IMR-90 (cell line): ENCODE measurements around the gene FCRLA. TPM values are rescaled to one million over a fixed set of nuclear protein-coding genes. Genes with fewer than 3 reads are reported as not detected.

Experiments used
- ATAC-seq: fragments of 200-7000 bp; cut with Tn5 transposase; 2 replicates; pipeline ENCODE4 v1.9.1; 2020; ENCODE audit warnings: low read depth, mild to moderate bottlenecking, moderate library complexity
- BruUV-seq: library from RNA; stranded (reverse); fragments of 400-500 nt; replicated peaks from 2 replicates; lab custom pipeline; 2021; lab: Mats Ljungman, UMichigan
- CTCF ChIA-PET: fragments of 300-600 bp; formaldehyde crosslinking; extraction: SDS; loops from one replicate; lab custom pipeline; 2021; ENCODE audit warnings: antibody characterized with exemption; lab: Yijun Ruan, JAX
- POLR2A ChIA-PET: fragments of 300-600 bp; sonication (Branson Sonifier 250); formaldehyde crosslinking; loops from one replicate; lab custom pipeline; 2022; ENCODE audit warnings: antibody characterized with exemption; ENCODE audit not compliant: unreplicated experiment; lab: Charles Lee
- DNase-seq: peaks from one replicate; pipeline ENCODE4 v3.0.0; 2013
- H2AFZ ChIP-seq: replicated peaks from 2 replicates; pipeline ENCODE3; 2013; ENCODE audit warnings: low read length, mild to moderate bottlenecking; ENCODE audit not compliant: poor library complexity
- H2AK5ac ChIP-seq: 2 replicates; pipeline ENCODE4 v1.6.1; 2013; ENCODE audit warnings: low read depth, low read length, inconsistent platforms
- H2AK9ac ChIP-seq: replicated peaks from 2 replicates; pipeline ENCODE3; 2013; ENCODE audit warnings: mild to moderate bottlenecking, low read depth, low read length, moderate library complexity; ENCODE audit not compliant: poor library complexity
- H2BK120ac ChIP-seq: 2 replicates; pipeline ENCODE4 v1.6.1; 2013; ENCODE audit warnings: low read depth, low read length, inconsistent platforms
- H2BK15ac ChIP-seq: 3 replicates; pipeline ENCODE4 v1.6.1; 2013; ENCODE audit warnings: low read depth, low read length, inconsistent platforms
- H2BK20ac ChIP-seq: 2 replicates; pipeline ENCODE4 v1.6.1; 2013; ENCODE audit warnings: low read depth, mild to moderate bottlenecking, inconsistent platforms, low read length, moderate library complexity
- H2BK5ac ChIP-seq: 2 replicates; pipeline ENCODE4 v1.6.1; 2013; ENCODE audit warnings: mild to moderate bottlenecking, low read depth, low read length, inconsistent platforms; ENCODE audit not compliant: poor library complexity, severe bottlenecking
- H3K14ac ChIP-seq: replicated peaks from 2 replicates; pipeline ENCODE4 v1.6.1; 2013; ENCODE audit warnings: low read depth, low read length, inconsistent platforms
- H3K18ac ChIP-seq: 2 replicates; pipeline ENCODE4 v1.6.1; 2013; ENCODE audit warnings: low read depth, low read length, control low read depth
- H3K23ac ChIP-seq: 2 replicates; pipeline ENCODE4 v1.6.1; 2013; ENCODE audit warnings: low read depth, low read length, inconsistent platforms
- H3K27ac ChIP-seq: 2 replicates; pipeline ENCODE4 v1.5.1; 2013; ENCODE audit warnings: mild to moderate bottlenecking, control low read depth, low read length; ENCODE audit not compliant: insufficient read depth
- H3K27me3 ChIP-seq: 2 replicates; pipeline ENCODE4 v1.6.1; 2013; ENCODE audit warnings: low read length; ENCODE audit not compliant: control insufficient read depth, insufficient read depth
- H3K36me3 ChIP-seq: 2 replicates; pipeline ENCODE4 v1.6.1; 2013; ENCODE audit warnings: low read length, mixed read lengths; ENCODE audit not compliant: control insufficient read depth, insufficient read depth
- H3K4ac ChIP-seq: 2 replicates; pipeline ENCODE4 v1.6.1; 2013; ENCODE audit warnings: low read depth, low read length, inconsistent platforms
- H3K4me1 ChIP-seq: 2 replicates; pipeline ENCODE4 v1.6.1; 2013; ENCODE audit warnings: low read length, mixed read lengths; ENCODE audit not compliant: control insufficient read depth, insufficient read depth
- H3K4me2 ChIP-seq: 2 replicates; pipeline ENCODE4 v1.6.1; 2013; ENCODE audit warnings: low read depth, mild to moderate bottlenecking, control low read depth, low read length, moderate library complexity
- H3K4me3 ChIP-seq: 2 replicates; pipeline ENCODE4 v1.5.1; 2013; ENCODE audit warnings: low read depth, mild to moderate bottlenecking, control low read depth, low read length, moderate library complexity; ENCODE audit not compliant: insufficient read depth
- H3K56ac ChIP-seq: 2 replicates; pipeline ENCODE4 v1.6.1; 2013; ENCODE audit warnings: low read length, inconsistent platforms; ENCODE audit not compliant: insufficient read depth; ENCODE audit errors: extremely low read depth
- H3K79me1 ChIP-seq, 2 experiments: 2 replicates each; pipeline ENCODE4 v1.6.1; 2013; ENCODE audit warnings: low read length in 2 of 2, inconsistent platforms in 1 of 2, low read depth in 1 of 2
- H3K9ac ChIP-seq: 2 replicates; pipeline ENCODE4 v1.6.1; 2013; ENCODE audit warnings: low read depth, low read length, control low read depth
- H3K9me1 ChIP-seq: 2 replicates; pipeline ENCODE4 v1.6.1; 2013; ENCODE audit warnings: low read length, inconsistent platforms; ENCODE audit not compliant: insufficient read depth
- H3K9me3 ChIP-seq: 2 replicates; pipeline ENCODE4 v1.6.1; 2013; ENCODE audit warnings: low read length; ENCODE audit not compliant: control insufficient read depth, insufficient read depth
- H4K20me1 ChIP-seq: 2 replicates; pipeline ENCODE4 v1.6.1; 2013; ENCODE audit warnings: low read length, inconsistent platforms; ENCODE audit not compliant: insufficient read depth
- H4K5ac ChIP-seq: 2 replicates; pipeline ENCODE4 v1.6.1; 2013; ENCODE audit warnings: mild to moderate bottlenecking, low read depth, low read length, control low read depth
- H4K8ac ChIP-seq, 2 experiments: 2 replicates each; pipeline ENCODE4 v1.6.1; 2013; ENCODE audit warnings: low read depth in 2 of 2, low read length in 2 of 2, control low read depth in 1 of 2, inconsistent platforms in 1 of 2
- H4K91ac ChIP-seq: 2 replicates; pipeline ENCODE4 v1.6.1; 2013; ENCODE audit warnings: low read depth, low read length, inconsistent platforms; ENCODE audit not compliant: insufficient read depth
- CHD1 ChIP-seq: IDR thresholded peaks from 2 replicates; pipeline ENCODE4 v1.6.1; 2012; ENCODE audit warnings: low read depth, low read length, improper control_type of control experiment
- WGBS, 2 experiments: methylation state at CpG; one replicate each; pipeline versions ENCODE4 v1.1.5 to v1.1.7; 2013; ENCODE audit warnings: missing lambda C conversion rate in 2 of 2; ENCODE audit not compliant: insufficient read length in 1 of 2; ENCODE audit errors: extremely low coverage in 2 of 2; 5-methylcytosine and 5-hydroxymethylcytosine counted together
- dilution Hi-C: fragments of 300-500 bp; cut with HindIII; formaldehyde crosslinking; loops from one replicate; pipeline ENCODE4 v1.14.3; 2018; ENCODE audit warnings: low sequenced_read_pairs; ENCODE audit not compliant: unreplicated experiment
- in situ Hi-C: fragments of 300-500 bp; cut with MboI; formaldehyde crosslinking; loops from 3 replicates; pipeline ENCODE4 v1.14.3; 2019; ENCODE audit warnings: low sequenced_read_pairs, inconsistent platforms, mixed read lengths
- intact Hi-C: fragments of 100-400 bp; cut with micrococcal nuclease; formaldehyde crosslinking; loops from 2 replicates; pipeline ENCODE4 v1.10.0; 2022
- polyA plus RNA-seq, 3 experiments: library from polyadenylated mRNA; depleted of rRNA; stranded (reverse); fragments of >200 nt; gene quantifications; 2 replicates each; pipeline ENCODE4 v1.2.3, GENCODE V29; 2012; ENCODE audit warnings: low replicate concordance in 1 of 3
- total RNA-seq: library from RNA; depleted of rRNA; stranded (reverse); fragments of >200 nt; gene quantifications from 2 replicates; pipeline ENCODE4 v1.2.3, GENCODE V29; 2012
- TF ChIP-seq, protein P1 (sequence below): conservative IDR thresholded peaks from 2 replicates; pipeline ENCODE4 v1.5.1; 2012; ENCODE audit warnings: mild to moderate bottlenecking, low read depth, low read length, improper control_type of control experiment
- TF ChIP-seq, protein P2 (sequence below): fragments of 150-350 bp; IDR thresholded peaks from 2 replicates; pipeline ENCODE4 v1.6.1; 2016; ENCODE audit warnings: low read depth, mild to moderate bottlenecking, low read length, moderate library complexity, borderline replicate concordance

The FCRLA gene
- total and polyA plus RNA-seq, 2 of the 4 experiments (the other 2 are of a cell fraction) = 0.36 TPM

DNA sequence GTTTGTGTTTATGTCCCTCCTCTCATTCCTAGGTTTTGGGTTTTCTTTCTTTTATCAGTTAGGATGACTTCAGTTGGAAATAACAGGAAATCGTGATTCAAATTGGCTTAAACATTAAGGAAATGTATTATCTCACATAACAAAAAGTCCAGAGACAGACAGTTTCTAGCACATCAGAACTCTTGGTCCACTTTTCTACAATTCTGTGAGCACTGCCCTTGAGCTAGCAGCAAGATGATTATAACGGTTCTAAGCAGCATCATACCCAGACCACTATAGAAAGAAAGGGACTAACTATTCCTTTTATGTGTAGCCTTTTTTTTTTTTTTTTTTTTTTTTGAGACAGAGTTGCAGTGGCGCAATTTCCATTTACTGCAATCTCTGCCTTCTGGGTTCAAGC is 25.1 kb upstream of the FCRLA start:
- H2BK5ac ChIP-seq = no peak overlapping the region
- no peak overlapping the region for H2BK20ac ChIP-seq
- no peak overlapping the region for H4K8ac ChIP-seq
- no peaks in the 10 kb centered on the region for H3K9me3 ChIP-seq
- H3K14ac ChIP-seq = no peak overlapping the region
- H3K4me1 ChIP-seq = no peaks in the 10 kb centered on the region
- no TSS peak for BruUV-seq
- no peak overlapping the region for H3K56ac ChIP-seq
- WGBS, 2 experiments = no CpG with 5 or more reads among the region's 3 CpGs
- in situ Hi-C loops = no loop called here
- no peak overlapping the region for H2BK15ac ChIP-seq
- H3K4me2 ChIP-seq = no peak overlapping the region
- no peaks in the 10 kb centered on the region for H4K20me1 ChIP-seq
- H3K27ac ChIP-seq = no peak overlapping the region
- DNase-seq (no peak), ATAC-seq (no peak)
- H3K4me3 ChIP-seq = no peak overlapping the region
- H4K5ac ChIP-seq = no peak overlapping the region
- H2BK120ac ChIP-seq = no peak overlapping the region
- ChIA-PET CTCF (interaction anchor here (1.2 kb wide), 1 partner anchor 30 kb away, joined by 7 read pairs; no protein-coding TSS in a partner anchor), POLR2A (no interaction called here)
- H3K36me3 ChIP-seq = no peaks in the 10 kb centered on the region
- no peak overlapping the region for H2AFZ ChIP-seq
- H3K27me3 ChIP-seq = peaks cover 10% of the 10 kb centered on the region
- no peak overlapping the region for H3K4ac ChIP-seq
- intact Hi-C loops = no loop called here
- TF ChIP-seq, protein P1, sequence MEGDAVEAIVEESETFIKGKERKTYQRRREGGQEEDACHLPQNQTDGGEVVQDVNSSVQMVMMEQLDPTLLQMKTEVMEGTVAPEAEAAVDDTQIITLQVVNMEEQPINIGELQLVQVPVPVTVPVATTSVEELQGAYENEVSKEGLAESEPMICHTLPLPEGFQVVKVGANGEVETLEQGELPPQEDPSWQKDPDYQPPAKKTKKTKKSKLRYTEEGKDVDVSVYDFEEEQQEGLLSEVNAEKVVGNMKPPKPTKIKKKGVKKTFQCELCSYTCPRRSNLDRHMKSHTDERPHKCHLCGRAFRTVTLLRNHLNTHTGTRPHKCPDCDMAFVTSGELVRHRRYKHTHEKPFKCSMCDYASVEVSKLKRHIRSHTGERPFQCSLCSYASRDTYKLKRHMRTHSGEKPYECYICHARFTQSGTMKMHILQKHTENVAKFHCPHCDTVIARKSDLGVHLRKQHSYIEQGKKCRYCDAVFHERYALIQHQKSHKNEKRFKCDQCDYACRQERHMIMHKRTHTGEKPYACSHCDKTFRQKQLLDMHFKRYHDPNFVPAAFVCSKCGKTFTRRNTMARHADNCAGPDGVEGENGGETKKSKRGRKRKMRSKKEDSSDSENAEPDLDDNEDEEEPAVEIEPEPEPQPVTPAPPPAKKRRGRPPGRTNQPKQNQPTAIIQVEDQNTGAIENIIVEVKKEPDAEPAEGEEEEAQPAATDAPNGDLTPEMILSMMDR = no peak
- TF ChIP-seq, protein P2, sequence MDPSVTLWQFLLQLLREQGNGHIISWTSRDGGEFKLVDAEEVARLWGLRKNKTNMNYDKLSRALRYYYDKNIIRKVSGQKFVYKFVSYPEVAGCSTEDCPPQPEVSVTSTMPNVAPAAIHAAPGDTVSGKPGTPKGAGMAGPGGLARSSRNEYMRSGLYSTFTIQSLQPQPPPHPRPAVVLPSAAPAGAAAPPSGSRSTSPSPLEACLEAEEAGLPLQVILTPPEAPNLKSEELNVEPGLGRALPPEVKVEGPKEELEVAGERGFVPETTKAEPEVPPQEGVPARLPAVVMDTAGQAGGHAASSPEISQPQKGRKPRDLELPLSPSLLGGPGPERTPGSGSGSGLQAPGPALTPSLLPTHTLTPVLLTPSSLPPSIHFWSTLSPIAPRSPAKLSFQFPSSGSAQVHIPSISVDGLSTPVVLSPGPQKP = no peak
- no peak for TF ChIP-seq CHD1
- H3K9ac ChIP-seq = no peak overlapping the region
- H3K79me1 ChIP-seq = no peaks in the 10 kb centered on the region
- H3K23ac ChIP-seq = no peak overlapping the region
- dilution Hi-C loops = no loop called here
- H2AK9ac ChIP-seq = no peak overlapping the region
- no peak overlapping the region for H2AK5ac ChIP-seq
- H3K9me1 ChIP-seq = no peaks in the 10 kb centered on the region
- no peak overlapping the region for H3K18ac ChIP-seq
- H4K91ac ChIP-seq = no peak overlapping the region
